ENCODE data around the gene DYNLRB1. TPM values are rescaled to one million over a fixed set of nuclear protein-coding genes. Genes with fewer than 3 reads are reported as not detected.
"Not testable (repeated sequence)": the region's sequence is repeated elsewhere in the genome, so short reads cannot be mapped to it uniquely, and the experiment has no call there.

The DYNLRB1 gene
- total and polyA plus RNA-seq, 5 experiments from 2014 or later, result 60.1 to 275 (median 216) TPM

DNA sequence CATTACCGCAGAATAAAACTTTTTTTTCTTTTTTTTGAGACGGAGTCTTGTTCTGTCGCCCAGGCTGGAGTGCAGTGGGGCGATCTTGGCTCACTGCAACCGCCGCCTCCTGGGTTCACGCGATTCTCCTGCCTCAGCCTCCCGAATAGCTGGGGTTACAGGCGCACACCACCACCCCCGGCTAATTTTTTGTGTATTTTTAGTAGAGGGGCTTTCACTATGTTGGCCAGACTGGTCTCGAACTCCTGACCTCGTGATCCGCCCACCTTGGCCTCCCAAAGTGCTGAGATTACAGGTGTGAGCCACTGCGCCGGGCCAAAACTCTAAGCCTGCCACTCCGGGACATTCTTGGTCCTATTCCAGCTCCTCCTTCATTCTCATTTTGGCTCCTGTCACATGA lies 2.2 kb upstream of the DYNLRB1 start:
- H3K27me3 Mint-ChIP-seq, H3K9me3 Mint-ChIP-seq, POLR2A ChIA-PET, DNase-seq, ATAC-seq: not testable (repeated sequence)
- Mint-ChIP-seq H3K4me3 (peak overlapping the region in 4 of 10 donors; percentile 7 to 63 (median 28)), H3K4me1 (peaks cover 25 to 56% (median 33%) of the 10 kb centered on the region in 4 donors), H3K36me3 (peaks cover 0 to 13% (median 0%) of the 10 kb centered on the region in 3 donors), H3K27ac (peak overlapping the region in 6 of 10 donors; percentile 16 to 67 (median 44))

- H3K27me3 Mint-ChIP-seq, result no peaks in the 10 kb centered on the region
- no peaks in the 10 kb centered on the region for H3K9me3 Mint-ChIP-seq
- peak overlapping the region; percentile 96 to 99 (median 98) for H3K27ac Mint-ChIP-seq
- peaks cover 0 to 14% (median 0%) of the 10 kb centered on the region in 3 donors for H3K36me3 Mint-ChIP-seq
- ATAC-seq (peak in 1 of 2 donors; percentile 9), DNase-seq (peak in 1 of 10 donors; percentile 1)
- H3K4me3 Mint-ChIP-seq, result peak overlapping the region; percentile 97 to 100 (median 99)
- peaks cover 25 to 57% (median 31%) of the 10 kb centered on the region in 4 donors for H3K4me1 Mint-ChIP-seq
- POLR2A ChIA-PET, result interaction anchor here (1.2 to 2.9 kb wide), 6 partner anchors 152 to 896 kb away, joined by 3 to 19 read pairs (median 7); partner anchors contain the start of genes AHCY, EIF2S2, ITCH and PIGU
Measured at GRCh38 chr20:34514897-34515483, 1.2 kb upstream of the DYNLRB1 start.

GRCh38 chr20:34515484-34516246 lies 557 bp upstream of the DYNLRB1 start:
- DNase-seq (peak; percentile 49 to 88 (median 70)), ATAC-seq (peak; percentile 70 to 78)
- Mint-ChIP-seq H3K36me3 (peaks cover 0 to 13% (median 0%) of the 10 kb centered on the region in 3 donors), H3K27ac (peak overlapping the region; percentile 96 to 99 (median 98)), H3K27me3 (no peaks in the 10 kb centered on the region), H3K4me3 (peak overlapping the region; percentile 97 to 100 (median 99)), H3K9me3 (no peaks in the 10 kb centered on the region), H3K4me1 (peaks cover 25 to 60% (median 34%) of the 10 kb centered on the region in 4 donors)
- POLR2A ChIA-PET, result interaction anchor here (1.1 to 2.9 kb wide), 11 partner anchors 16 to 896 kb away, joined by 3 to 19 read pairs (median 5); partner anchors contain the start of genes AHCY, EIF2S2, ITCH and PIGU

DNA sequence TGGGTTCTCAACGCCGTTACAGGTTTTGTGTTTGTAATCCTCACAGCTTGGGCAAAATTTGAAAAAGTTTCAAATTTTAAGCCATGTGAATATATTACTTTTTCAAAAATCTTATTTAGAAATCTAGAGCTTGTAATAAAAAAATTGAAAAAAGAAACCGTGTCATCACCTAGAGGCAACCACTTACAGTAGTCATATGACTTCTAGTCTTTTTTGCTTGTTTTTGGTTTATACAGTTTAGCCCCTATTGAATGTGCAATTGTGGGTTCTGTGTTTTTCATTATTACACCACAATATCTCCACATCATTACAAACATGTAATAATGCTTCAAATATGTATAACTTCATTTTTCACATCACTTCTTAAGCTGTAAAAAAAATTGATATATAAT lies 888 bp downstream of the DYNLRB1 start:
- no peak for ATAC-seq
- Mint-ChIP-seq H3K27me3 (no peaks in the 10 kb centered on the region), H3K4me1 (peaks cover 26 to 73% (median 46%) of the 10 kb centered on the region in 4 donors), H3K4me3 (peak overlapping the region; percentile 97 to 100 (median 99)), H3K36me3 (peaks cover 0 to 16% (median 0%) of the 10 kb centered on the region in 3 donors), H3K9me3 (no peaks in the 10 kb centered on the region), H3K27ac (peak overlapping the region; percentile 96 to 99 (median 98))
- no peak for DNase-seq
- POLR2A ChIA-PET, result interaction anchor here (1.6 to 2.9 kb wide), 4 partner anchors 14 to 214 kb away, joined by 5 to 19 read pairs (median 6); partner anchors contain the start of gene AHCY

DNA sequence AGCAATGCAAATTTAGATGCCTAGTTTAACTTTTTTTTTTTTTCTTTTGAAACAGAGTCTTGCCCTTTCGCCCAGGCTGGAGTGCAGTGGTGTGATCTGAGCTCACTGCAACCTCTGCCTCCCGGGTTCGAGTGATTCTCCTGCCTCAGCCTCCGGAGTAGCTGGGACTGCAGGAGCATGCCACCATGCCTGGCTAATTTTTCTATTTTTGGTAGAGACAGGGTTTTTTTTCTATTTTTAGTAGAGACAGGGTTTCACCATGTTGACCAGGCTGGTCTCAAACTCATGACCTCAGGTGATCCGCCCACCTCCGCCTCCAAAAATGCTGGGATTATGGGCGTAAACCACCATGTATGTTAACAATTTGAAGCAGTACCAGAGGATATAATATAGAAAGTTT lies 2.6 kb downstream of the DYNLRB1 start:
- DNase-seq, ATAC-seq, H3K27me3 Mint-ChIP-seq, H3K9me3 Mint-ChIP-seq, POLR2A ChIA-PET: not testable (repeated sequence)
- H3K4me1 Mint-ChIP-seq, result peaks cover 27 to 79% (median 57%) of the 10 kb centered on the region in 4 donors
- H3K36me3 Mint-ChIP-seq, result peaks cover 0 to 20% (median 2%) of the 10 kb centered on the region in 3 donors
- peak overlapping the region in 4 of 10 donors; percentile 13 to 69 (median 47) for H3K27ac Mint-ChIP-seq
- peak overlapping the region in 6 of 10 donors; percentile 47 to 97 (median 75) for H3K4me3 Mint-ChIP-seq

DNA sequence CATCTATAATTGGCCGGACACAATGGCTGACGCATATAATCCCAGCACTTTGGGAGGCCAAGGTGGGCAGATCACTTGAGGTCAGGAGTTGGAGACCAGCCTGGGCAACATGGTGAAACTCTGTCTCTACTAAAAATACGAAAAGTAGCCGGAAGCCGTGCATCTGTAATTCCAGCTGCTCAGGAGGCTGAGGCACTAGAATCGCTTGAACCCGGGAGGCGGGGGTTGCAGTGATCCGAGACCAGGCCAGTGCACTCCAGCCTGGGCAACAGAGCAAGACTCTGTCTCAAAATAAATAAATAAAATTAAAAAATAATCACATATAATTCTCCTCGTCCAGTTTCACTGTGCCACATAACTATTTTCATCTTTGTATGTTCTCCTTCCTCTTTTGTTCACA lies 3.6 kb downstream of the DYNLRB1 start:
- Mint-ChIP-seq H3K4me3 (peak overlapping the region in 2 of 10 donors; percentile 14 to 42), H3K36me3 (peaks cover 0 to 25% (median 2%) of the 10 kb centered on the region in 3 donors), H3K4me1 (peaks cover 24 to 75% (median 56%) of the 10 kb centered on the region in 4 donors), H3K27ac (peak overlapping the region in 1 of 10 donors; percentile 37)
- H3K27me3 Mint-ChIP-seq, POLR2A ChIA-PET, DNase-seq, ATAC-seq, H3K9me3 Mint-ChIP-seq: not testable (repeated sequence)

GRCh38 chr20:34522969-34523871 lies 7.0 kb downstream of the DYNLRB1 start:
- H3K36me3 Mint-ChIP-seq, result peaks cover 0 to 52% (median 5%) of the 10 kb centered on the region in 3 donors
- ATAC-seq (peak; percentile 77 to 89), DNase-seq (peak; percentile 32 to 70 (median 48))
- peak overlapping the region in 2 of 10 donors; percentile 26 to 47 for H3K4me3 Mint-ChIP-seq
- no peaks in the 10 kb centered on the region for H3K9me3 Mint-ChIP-seq
- H3K4me1 Mint-ChIP-seq, result peaks cover 19 to 64% (median 45%) of the 10 kb centered on the region in 4 donors
- peak overlapping the region in 9 of 10 donors; percentile 40 to 79 (median 57) for H3K27ac Mint-ChIP-seq
- POLR2A ChIA-PET, result no interaction called here
- H3K27me3 Mint-ChIP-seq, result no peaks in the 10 kb centered on the region

DNA sequence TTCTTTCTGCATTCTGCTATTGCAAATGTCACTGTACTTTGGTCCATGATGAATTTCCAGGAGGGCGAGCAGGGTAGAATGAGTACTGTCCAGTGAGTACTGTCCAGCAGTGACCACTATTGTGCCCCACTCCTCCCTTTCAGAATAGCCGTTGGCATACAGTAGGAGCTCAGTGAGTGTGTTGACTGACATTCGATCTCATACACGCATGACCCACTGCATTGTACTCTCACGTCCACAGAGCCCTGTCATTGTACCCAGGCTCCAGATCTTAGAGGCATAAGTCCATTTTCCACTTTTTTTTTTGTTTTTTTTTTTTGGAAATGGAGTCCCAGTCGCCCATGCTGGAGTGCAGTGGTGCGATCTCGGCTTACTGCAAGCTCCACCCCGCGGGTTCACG lies 8.2 kb downstream of the DYNLRB1 start:
- peaks cover 14 to 56% (median 40%) of the 10 kb centered on the region in 4 donors for H3K4me1 Mint-ChIP-seq
- peaks cover 0 to 64% (median 5%) of the 10 kb centered on the region in 3 donors for H3K36me3 Mint-ChIP-seq

GRCh38 chr20:34525342-34525708 lies 9.1 kb downstream of the DYNLRB1 start:
- POLR2A ChIA-PET, result no interaction called here

More for the DNA sequence above, 8.2 kb downstream of the DYNLRB1 start:
- DNase-seq (no peak), ATAC-seq (no peak)
- Mint-ChIP-seq H3K4me3 (no peak overlapping the region), H3K9me3 (no peaks in the 10 kb centered on the region), H3K27me3 (no peaks in the 10 kb centered on the region), H3K27ac (peak overlapping the region in 1 of 10 donors; percentile 35)
- POLR2A ChIA-PET, result no interaction called here

GRCh38 chr20:34525709-34526416 lies 9.6 kb downstream of the DYNLRB1 start:
- H3K36me3 Mint-ChIP-seq, result peaks cover 0 to 67% (median 5%) of the 10 kb centered on the region in 3 donors
- no peaks in the 10 kb centered on the region for H3K27me3 Mint-ChIP-seq
- POLR2A ChIA-PET, result no interaction called here
- peak overlapping the region in 2 of 10 donors; percentile 27 to 53 for H3K27ac Mint-ChIP-seq
- no peak overlapping the region for H3K4me3 Mint-ChIP-seq
- H3K9me3 Mint-ChIP-seq, result no peaks in the 10 kb centered on the region
- ATAC-seq (no peak), DNase-seq (no peak)
- H3K4me1 Mint-ChIP-seq, result peaks cover 17 to 54% (median 44%) of the 10 kb centered on the region in 4 donors

More at GRCh38 chr20:34525342-34525708, 9.1 kb downstream of the DYNLRB1 start:
- Mint-ChIP-seq H3K27me3 (no peaks in the 10 kb centered on the region), H3K9me3 (no peaks in the 10 kb centered on the region), H3K36me3 (peaks cover 0 to 66% (median 5%) of the 10 kb centered on the region in 3 donors), H3K4me3 (no peak overlapping the region), H3K4me1 (peaks cover 14 to 54% (median 40%) of the 10 kb centered on the region in 4 donors), H3K27ac (peak overlapping the region in 3 of 10 donors; percentile 20 to 49 (median 27))
- DNase-seq (no peak), ATAC-seq (no peak)

DNA sequence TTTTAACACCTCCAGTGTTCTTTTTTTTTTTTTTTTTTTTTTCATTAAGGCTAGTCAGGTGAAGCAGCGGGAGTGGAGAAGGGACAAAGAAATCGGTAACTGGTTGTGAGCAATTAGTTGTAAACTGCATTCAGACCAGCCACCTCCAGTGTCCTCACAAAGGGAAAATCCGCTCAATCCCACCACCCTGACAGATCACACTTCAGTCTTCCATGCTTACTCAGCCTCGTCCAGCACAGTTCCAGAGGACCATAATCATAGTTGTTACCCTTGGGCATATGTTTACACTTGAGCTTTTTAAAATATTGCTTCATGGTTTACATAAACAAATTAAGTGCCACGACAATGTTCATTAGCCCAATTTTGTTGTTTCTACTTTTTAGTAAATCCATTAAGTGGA lies 10.2 kb downstream of the DYNLRB1 start:
- POLR2A ChIA-PET, result no interaction called here
- peaks cover 0 to 71% (median 5%) of the 10 kb centered on the region in 3 donors for H3K36me3 Mint-ChIP-seq
- no peak overlapping the region for H3K4me3 Mint-ChIP-seq
- H3K27me3 Mint-ChIP-seq, result no peaks in the 10 kb centered on the region
- peaks cover 19 to 51% (median 41%) of the 10 kb centered on the region in 4 donors for H3K4me1 Mint-ChIP-seq
- H3K27ac Mint-ChIP-seq, result no peak overlapping the region
- H3K9me3 Mint-ChIP-seq, result no peaks in the 10 kb centered on the region
- ATAC-seq (no peak), DNase-seq (no peak)

All from naive thymus-derived CD8-positive, alpha-beta T cell (primary cell).